Lung (tissue), 12 donors: ENCODE data around the gene KIAA1671. TPM values are rescaled to one million over a fixed set of nuclear protein-coding genes. Genes with fewer than 3 reads are reported as not detected.

Experiments used
- ATAC-seq: fragments of 200-7000 bp; cut with Tn5 transposase; one replicate; pipeline ENCODE4 v1.9.1; 2020; ENCODE audit warnings: moderate number of reproducible peaks; ENCODE audit not compliant: insufficient read depth, low FRiP score
- DNase-seq, 3 donors: peaks; one replicate each; pipeline ENCODE4 v3.0.0-alpha.2; 2013 to 2017
- H3K27ac ChIP-seq, 2 donors: one replicate each; pipeline ENCODE4 v1.5.1; 2013; ENCODE audit warnings: mild to moderate bottlenecking in 2 of 2, moderate library complexity in 2 of 2, control low read depth in 1 of 2, inconsistent platforms in 1 of 2, low read depth in 1 of 2, low read length in 1 of 2
- H3K27me3 ChIP-seq, 3 donors: one replicate each; pipeline ENCODE4 v1.5.1; 2013; ENCODE audit warnings: low read length in 2 of 3; ENCODE audit not compliant: control insufficient read depth in 3 of 3, insufficient read depth in 3 of 3
- H3K36me3 ChIP-seq, 4 donors: one replicate each; pipeline ENCODE4 v1.5.1; 2013; ENCODE audit warnings: low read length in 4 of 4, mild to moderate bottlenecking in 1 of 4, moderate library complexity in 1 of 4; ENCODE audit not compliant: control insufficient read depth in 4 of 4, insufficient read depth in 4 of 4
- H3K4me1 ChIP-seq, 5 donors: one replicate each; pipeline ENCODE4 v1.5.1; 2013; ENCODE audit warnings: low read length in 5 of 5, mild to moderate bottlenecking in 2 of 5, moderate library complexity in 1 of 5; ENCODE audit not compliant: control insufficient read depth in 5 of 5, insufficient read depth in 5 of 5
- H3K4me3 ChIP-seq: one replicate; pipeline ENCODE4 v1.5.1; 2013; ENCODE audit warnings: mild to moderate bottlenecking, control low read depth, moderate library complexity
- H3K9ac ChIP-seq, 2 donors: one replicate each; pipeline ENCODE4 v1.5.1; 2013; ENCODE audit warnings: low read length in 2 of 2, control low read depth in 1 of 2; ENCODE audit not compliant: insufficient read depth in 1 of 2
- H3K9me3 ChIP-seq, 4 donors: one replicate each; pipeline ENCODE4 v1.5.1; 2013; ENCODE audit warnings: low read length in 3 of 4, mild to moderate bottlenecking in 1 of 4, moderate library complexity in 1 of 4; ENCODE audit not compliant: control insufficient read depth in 4 of 4, insufficient read depth in 3 of 4
- WGBS, 2 donors: extraction: QIAGEN DNeasy Blood & Tissue Kit; methylation state at CpG; one replicate each; pipeline ENCODE4 v1.1.7; 2013; 5-methylcytosine and 5-hydroxymethylcytosine counted together
- polyA plus RNA-seq, 2 donors: library from polyadenylated mRNA; stranded (reverse); fragments of 200-250 nt; gene quantifications; one replicate each; pipeline ENCODE4 v1.2.1, GENCODE V29; 2013
- total RNA-seq, 2 donors: library from RNA; depleted of rRNA in 1 of 2; stranded (reverse); fragments of >200 nt in 1 of 2; gene quantifications; one replicate each; pipeline ENCODE4 v1.2.1, GENCODE V29; 2014 to 2021
- TF ChIP-seq, protein P1 (sequence below): IDR thresholded peaks from 2 replicates; pipeline ENCODE4 v1.5.1; 2012; ENCODE audit warnings: mild to moderate bottlenecking; ENCODE audit errors: control extremely low read depth, extremely low read depth
- donor health status: control.
- donor health status: control.
- donor health status: Bipolar disorder and iron deficiency.
- donor health status: healthy.
- donor health status: DM: yes; HTN: yes; CAD: no.

The KIAA1671 gene
- total and polyA plus RNA-seq, 4 donors = 7.6 to 44.6 (median 24.0) TPM

DNA sequence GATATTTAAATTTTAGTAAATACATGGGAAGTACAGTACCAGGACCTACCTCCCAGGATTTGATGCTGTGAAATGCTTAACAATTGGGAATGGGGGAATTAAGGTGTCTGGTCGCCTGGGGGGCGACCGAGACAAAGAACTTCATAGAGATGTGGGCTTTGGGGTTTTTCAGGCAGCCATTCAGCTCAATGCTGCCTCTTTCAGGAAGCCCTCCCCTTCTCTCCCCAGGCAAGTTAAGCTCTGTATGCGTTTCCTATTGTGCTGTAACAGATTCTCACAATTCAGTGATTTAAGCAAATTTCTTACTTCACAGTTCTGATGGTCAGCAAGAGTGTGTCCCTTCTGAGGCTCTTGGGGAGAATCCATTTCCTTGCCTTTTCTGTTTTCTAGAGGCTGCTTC is 53.8 kb downstream of the KIAA1671 start:
- no peak for ATAC-seq
- WGBS, 2 donors = 85 to 93% methylated on average over 4 of the region's 4 CpGs
- H3K9ac ChIP-seq = no peak overlapping the region
- no peak for DNase-seq
- no peak overlapping the region for H3K27ac ChIP-seq
- peaks cover 0 to 7% (median 0%) of the 10 kb centered on the region in 5 donors for H3K4me1 ChIP-seq
- TF ChIP-seq, protein P1, sequence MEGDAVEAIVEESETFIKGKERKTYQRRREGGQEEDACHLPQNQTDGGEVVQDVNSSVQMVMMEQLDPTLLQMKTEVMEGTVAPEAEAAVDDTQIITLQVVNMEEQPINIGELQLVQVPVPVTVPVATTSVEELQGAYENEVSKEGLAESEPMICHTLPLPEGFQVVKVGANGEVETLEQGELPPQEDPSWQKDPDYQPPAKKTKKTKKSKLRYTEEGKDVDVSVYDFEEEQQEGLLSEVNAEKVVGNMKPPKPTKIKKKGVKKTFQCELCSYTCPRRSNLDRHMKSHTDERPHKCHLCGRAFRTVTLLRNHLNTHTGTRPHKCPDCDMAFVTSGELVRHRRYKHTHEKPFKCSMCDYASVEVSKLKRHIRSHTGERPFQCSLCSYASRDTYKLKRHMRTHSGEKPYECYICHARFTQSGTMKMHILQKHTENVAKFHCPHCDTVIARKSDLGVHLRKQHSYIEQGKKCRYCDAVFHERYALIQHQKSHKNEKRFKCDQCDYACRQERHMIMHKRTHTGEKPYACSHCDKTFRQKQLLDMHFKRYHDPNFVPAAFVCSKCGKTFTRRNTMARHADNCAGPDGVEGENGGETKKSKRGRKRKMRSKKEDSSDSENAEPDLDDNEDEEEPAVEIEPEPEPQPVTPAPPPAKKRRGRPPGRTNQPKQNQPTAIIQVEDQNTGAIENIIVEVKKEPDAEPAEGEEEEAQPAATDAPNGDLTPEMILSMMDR = no peak
- H3K27me3 ChIP-seq = no peaks in the 10 kb centered on the region
- no peak overlapping the region for H3K4me3 ChIP-seq
- H3K36me3 ChIP-seq = no peaks in the 10 kb centered on the region
- H3K9me3 ChIP-seq = no peaks in the 10 kb centered on the region

DNA sequence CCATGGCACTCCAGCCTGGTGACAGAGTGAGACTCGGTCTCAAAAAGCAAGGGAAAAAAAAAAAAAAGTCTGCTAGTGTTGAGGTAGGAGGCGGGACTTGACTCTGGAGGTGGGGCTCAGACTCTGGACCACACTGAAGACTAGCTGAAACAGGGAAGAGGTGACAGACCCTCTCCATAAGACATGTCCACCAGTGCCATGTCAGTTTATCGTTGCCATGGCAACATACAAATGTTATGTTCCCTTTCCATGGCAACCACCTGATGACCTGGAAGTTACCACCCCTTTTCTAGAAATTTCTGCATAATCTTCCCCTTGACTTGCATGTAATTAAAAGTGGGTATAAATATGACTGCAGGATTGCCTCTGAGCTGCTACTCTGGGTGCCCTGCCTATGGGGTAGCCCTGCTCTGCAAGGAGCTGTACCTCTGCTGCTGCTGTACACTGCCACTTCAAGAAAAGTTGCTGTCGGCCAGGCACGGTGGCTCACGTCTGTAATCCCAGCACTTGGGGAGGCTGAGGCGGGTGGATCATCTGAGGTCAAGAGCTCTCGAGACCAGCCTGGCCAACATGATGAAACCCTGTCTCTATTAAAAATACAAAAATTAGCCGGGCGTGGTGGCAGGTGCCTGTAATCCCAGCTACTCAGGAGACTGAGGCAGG is 55.1 kb downstream of the KIAA1671 start:
- TF ChIP-seq, protein P1 = no peak
- no peaks in the 10 kb centered on the region for H3K9me3 ChIP-seq
- peaks cover 0 to 7% (median 0%) of the 10 kb centered on the region in 5 donors for H3K4me1 ChIP-seq
- H3K9ac ChIP-seq = no peak overlapping the region
- H3K27me3 ChIP-seq = no peaks in the 10 kb centered on the region
- no peak for ATAC-seq
- no peaks in the 10 kb centered on the region for H3K36me3 ChIP-seq
- WGBS, 2 donors = 75 to 91% methylated on average over 10 of the region's 10 CpGs
- no peak for DNase-seq
- H3K4me3 ChIP-seq = no peak overlapping the region
- H3K27ac ChIP-seq = no peak overlapping the region

DNA sequence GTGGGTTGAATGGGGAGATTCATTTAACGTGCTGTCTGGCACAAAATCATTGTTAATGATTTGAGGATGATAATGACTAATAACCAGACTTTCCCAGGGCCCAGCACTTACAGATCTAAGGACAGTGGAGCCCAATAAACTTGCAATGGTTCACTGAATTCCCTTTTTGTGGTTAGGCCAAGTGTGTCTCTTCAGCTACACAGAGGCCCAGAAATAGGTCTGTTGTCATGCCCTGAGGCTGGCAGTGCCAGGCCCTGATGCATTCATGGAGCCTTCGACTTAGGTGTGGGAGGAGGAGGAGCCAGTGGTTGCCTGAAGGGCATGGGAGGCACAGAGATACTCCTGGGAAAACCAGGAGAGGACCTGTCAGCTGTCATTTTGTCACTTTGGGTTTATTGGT is 56.1 kb downstream of the KIAA1671 start:
- TF ChIP-seq, protein P1 = no peak
- ATAC-seq (no peak), DNase-seq (no peak)
- no peak overlapping the region for H3K4me3 ChIP-seq
- H3K9ac ChIP-seq = no peak overlapping the region
- H3K36me3 ChIP-seq = no peaks in the 10 kb centered on the region
- H3K9me3 ChIP-seq = no peaks in the 10 kb centered on the region
- 70 to 81% methylated on average over 2 of the region's 2 CpGs for WGBS, 2 donors
- H3K4me1 ChIP-seq = peaks cover 0 to 9% (median 0%) of the 10 kb centered on the region in 5 donors
- H3K27me3 ChIP-seq = no peaks in the 10 kb centered on the region
- no peak overlapping the region for H3K27ac ChIP-seq

DNA sequence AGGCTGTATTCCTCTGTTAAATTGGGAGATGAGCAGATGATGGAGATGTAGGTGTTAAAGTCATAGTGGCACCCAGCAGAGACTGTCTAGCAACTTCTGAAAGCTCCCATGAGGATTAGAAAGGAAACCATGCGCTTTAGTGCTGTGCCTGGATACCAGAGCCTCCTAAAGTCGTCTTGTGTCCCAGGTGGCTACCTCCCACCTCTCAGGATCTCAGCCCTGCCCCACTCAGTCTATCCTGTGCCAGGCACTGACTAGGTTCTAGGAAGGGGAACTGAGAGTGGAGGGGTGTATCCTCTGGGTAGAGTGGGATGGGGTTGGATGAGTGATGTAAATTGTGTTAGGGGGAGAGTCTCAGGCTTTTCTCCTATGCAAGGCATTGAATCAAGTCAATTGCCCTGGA is 60.2 kb downstream of the KIAA1671 start:
- Histone ChIP-seq H3K36me3 (no peaks in the 10 kb centered on the region), H3K4me3 (no peak overlapping the region), H3K4me1 (peaks cover 0 to 6% (median 0%) of the 10 kb centered on the region in 5 donors), H3K9me3 (no peaks in the 10 kb centered on the region), H3K27me3 (no peaks in the 10 kb centered on the region), H3K27ac (peak overlapping the region in 1 of 2 donors; percentile 86), H3K9ac (no peak overlapping the region)
- WGBS, 2 donors = 63 to 78% methylated on average over 2 of the region's 2 CpGs
- ATAC-seq (no peak), DNase-seq (no peak)
- TF ChIP-seq, protein P1 = no peak
